ENCODE results near the gene U2AF1L4.

Gene U2AF1L4

DNA sequence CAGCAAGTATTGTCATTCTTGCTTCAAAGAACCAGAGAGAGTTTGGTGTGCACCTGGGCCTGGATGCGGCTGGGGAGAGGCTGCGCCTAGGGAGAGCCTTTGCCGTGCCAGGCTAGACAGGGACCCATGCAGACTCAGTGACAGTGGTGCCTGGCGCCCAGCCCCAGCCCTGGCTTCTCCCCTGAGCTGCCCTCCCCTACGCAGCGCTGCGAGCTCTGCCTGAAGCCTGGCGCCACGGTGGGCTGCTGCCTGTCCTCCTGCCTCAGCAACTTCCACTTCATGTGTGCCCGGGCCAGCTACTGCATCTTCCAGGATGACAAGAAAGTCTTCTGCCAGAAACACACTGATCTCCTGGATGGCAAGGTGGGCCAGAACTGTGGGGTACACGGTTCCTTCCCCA is 15.5 kb downstream of the U2AF1L4 start:
- Histone ChIP-seq H4K8ac (ENCODE audit: low read length) (no peak overlapping the region), H2BK120ac (ENCODE audit: low read depth, low read length) (no peak overlapping the region), H3K27me3 (ENCODE audit: control insufficient read depth in 1 of 2, insufficient read depth in 1 of 2, low read length in 2 of 2) (no peaks in the 10 kb centered on the region), H3K18ac (ENCODE audit: low read depth in 1 of 2, low read length in 2 of 2) (no peak overlapping the region), H3K4me1 (ENCODE audit: control insufficient read depth, insufficient read depth, low read depth, low read length) (peaks cover 2% of the 10 kb centered on the region), H3K79me1 (replicated peaks; ENCODE audit: low read length, poor library complexity, severe bottlenecking) (peaks cover 69% of the 10 kb centered on the region), H3K14ac (ENCODE audit: low read length in 2 of 2) (no peak overlapping the region), H3K4me2 (ENCODE audit: low read length, poor library complexity, severe bottlenecking) (no peak overlapping the region), H3K36me3 (ENCODE audit: control insufficient read depth in 1 of 2, insufficient read depth in 2 of 2, low read depth in 1 of 2, low read length in 2 of 2) (peaks cover 87 to 99% of the 10 kb centered on the region in 2 experiments), H2BK15ac (ENCODE audit: low read depth, poor library complexity, severe bottlenecking) (no peak overlapping the region), H2AK5ac (ENCODE audit: low read length, severe bottlenecking) (no peak overlapping the region), H2BK5ac (ENCODE audit: low read depth, low read length, poor library complexity, severe bottlenecking) (no peak overlapping the region), H3K27ac (ENCODE audit: low read length, poor library complexity, severe bottlenecking) (no peak overlapping the region), H4K91ac (ENCODE audit: low read length) (no peak overlapping the region), H3K9me3 (ENCODE audit: control insufficient read depth, low read length) (no peaks in the 10 kb centered on the region), H3K4ac (ENCODE audit: low read depth in 1 of 2, low read length in 2 of 2) (no peak overlapping the region), H3K4me3 (ENCODE audit: insufficient read depth in 1 of 2, low read depth in 1 of 2, low read length in 2 of 2) (no peak overlapping the region), H2AFZ (ENCODE audit: low read depth, low read length) (no peak overlapping the region), H3K9ac (ENCODE audit: low read length) (no peak overlapping the region), H2BK12ac (ENCODE audit: low read length in 2 of 2) (no peak overlapping the region), H3K23ac (ENCODE audit: low read length in 2 of 2) (no peak overlapping the region)
- no peak for DNase-seq
- WGBS, result 94% methylated on average over 11 of the region's 11 CpGs

- 98% methylated on average over 17 of the region's 18 CpGs for WGBS
- no peak overlapping the region for H4K8ac ChIP-seq (ENCODE audit: low read length)
- H2AFZ ChIP-seq (ENCODE audit: low read depth, low read length), result no peak overlapping the region
- no peak for DNase-seq
- H3K9me3 ChIP-seq (ENCODE audit: control insufficient read depth, low read length), result no peaks in the 10 kb centered on the region
- H3K9ac ChIP-seq (ENCODE audit: low read length), result no peak overlapping the region
- H2BK12ac ChIP-seq (ENCODE audit: low read length in 2 of 2), result no peak overlapping the region
- no peaks in the 10 kb centered on the region for H3K4me1 ChIP-seq (ENCODE audit: control insufficient read depth, insufficient read depth, low read depth, low read length)
- no peak overlapping the region for H2BK15ac ChIP-seq (ENCODE audit: low read depth, poor library complexity, severe bottlenecking)
- no peak overlapping the region for H2BK5ac ChIP-seq (ENCODE audit: low read depth, low read length, poor library complexity, severe bottlenecking)
- no peak overlapping the region for H4K91ac ChIP-seq (ENCODE audit: low read length)
- H3K23ac ChIP-seq (ENCODE audit: low read length in 2 of 2), result no peak overlapping the region
- no peak overlapping the region for H2AK5ac ChIP-seq (ENCODE audit: low read length, severe bottlenecking)
- H3K4ac ChIP-seq (ENCODE audit: low read depth in 1 of 2, low read length in 2 of 2), result no peak overlapping the region
- peaks cover 70% of the 10 kb centered on the region for H3K79me1 ChIP-seq (replicated peaks; ENCODE audit: low read length, poor library complexity, severe bottlenecking)
- no peak overlapping the region for H3K27ac ChIP-seq (ENCODE audit: low read length, poor library complexity, severe bottlenecking)
- no peaks in the 10 kb centered on the region for H3K27me3 ChIP-seq (ENCODE audit: control insufficient read depth in 1 of 2, insufficient read depth in 1 of 2, low read length in 2 of 2)
- peaks cover 87 to 99% of the 10 kb centered on the region in 2 experiments for H3K36me3 ChIP-seq (ENCODE audit: control insufficient read depth in 1 of 2, insufficient read depth in 2 of 2, low read depth in 1 of 2, low read length in 2 of 2)
- H3K4me2 ChIP-seq (ENCODE audit: low read length, poor library complexity, severe bottlenecking), result no peak overlapping the region
- H3K4me3 ChIP-seq (ENCODE audit: insufficient read depth in 1 of 2, low read depth in 1 of 2, low read length in 2 of 2), result no peak overlapping the region
- no peak overlapping the region for H2BK120ac ChIP-seq (ENCODE audit: low read depth, low read length)
- no peak overlapping the region for H3K18ac ChIP-seq (ENCODE audit: low read depth in 1 of 2, low read length in 2 of 2)
- no peak overlapping the region for H3K14ac ChIP-seq (ENCODE audit: low read length in 2 of 2)
These were observed 16.2 kb downstream of the U2AF1L4 start for GRCh38 chr19:35729021-35729420.

DNA sequence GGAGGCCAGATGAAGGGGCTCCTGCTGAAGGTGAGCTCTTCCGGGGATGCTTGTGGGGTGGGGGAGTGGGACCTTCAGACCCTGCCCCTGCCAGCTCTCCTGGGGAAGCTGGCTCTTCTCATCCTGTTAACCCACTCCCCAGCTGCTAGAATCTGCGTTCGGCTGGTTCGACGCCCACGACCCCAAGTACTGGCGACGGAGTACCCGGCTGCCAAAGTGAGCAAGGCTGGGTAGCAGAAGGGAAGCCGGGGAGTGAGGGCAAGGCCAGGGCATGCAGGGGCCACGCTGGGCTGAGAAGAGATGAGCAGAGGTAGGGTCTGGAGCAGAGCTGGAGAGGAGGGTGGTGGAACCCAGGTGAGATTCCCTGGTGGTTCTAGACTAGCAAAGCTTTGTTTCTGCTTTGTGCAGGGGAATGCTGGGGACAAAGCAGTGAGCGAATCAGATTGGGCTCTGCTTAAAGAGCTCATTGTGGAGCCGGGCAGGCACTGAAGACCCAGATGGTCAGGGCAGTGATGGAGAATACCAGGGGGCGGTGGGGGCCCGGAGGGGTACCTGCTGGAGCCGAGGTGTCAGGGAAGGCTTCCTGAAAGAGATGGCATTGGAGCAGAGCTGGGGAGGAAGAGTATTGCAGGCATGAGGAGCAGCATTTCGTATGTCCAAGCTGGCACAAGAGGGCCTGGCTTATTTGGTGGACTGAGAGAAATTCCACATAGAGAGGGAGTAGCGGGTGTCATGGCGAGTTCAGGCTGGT is 17.1 kb downstream of the U2AF1L4 start:
- 97% methylated on average over 19 of the region's 19 CpGs for WGBS
- Histone ChIP-seq H2BK120ac (ENCODE audit: low read depth, low read length) (no peak overlapping the region), H3K23ac (ENCODE audit: low read length in 2 of 2) (no peak overlapping the region), H3K9me3 (ENCODE audit: control insufficient read depth, low read length) (no peaks in the 10 kb centered on the region), H3K14ac (ENCODE audit: low read length in 2 of 2) (no peak overlapping the region), H3K4me1 (ENCODE audit: control insufficient read depth, insufficient read depth, low read depth, low read length) (no peaks in the 10 kb centered on the region), H4K91ac (ENCODE audit: low read length) (no peak overlapping the region), H3K36me3 (ENCODE audit: control insufficient read depth in 1 of 2, insufficient read depth in 2 of 2, low read depth in 1 of 2, low read length in 2 of 2) (peaks cover 88 to 99% of the 10 kb centered on the region in 2 experiments), H2BK12ac (ENCODE audit: low read length in 2 of 2) (no peak overlapping the region), H3K27ac (ENCODE audit: low read length, poor library complexity, severe bottlenecking) (no peak overlapping the region), H3K9ac (ENCODE audit: low read length) (no peak overlapping the region), H3K4me3 (ENCODE audit: insufficient read depth in 1 of 2, low read depth in 1 of 2, low read length in 2 of 2) (no peak overlapping the region), H3K79me1 (replicated peaks; ENCODE audit: low read length, poor library complexity, severe bottlenecking) (peaks cover 73% of the 10 kb centered on the region), H3K4me2 (ENCODE audit: low read length, poor library complexity, severe bottlenecking) (no peak overlapping the region), H3K18ac (ENCODE audit: low read depth in 1 of 2, low read length in 2 of 2) (no peak overlapping the region), H3K4ac (ENCODE audit: low read depth in 1 of 2, low read length in 2 of 2) (no peak overlapping the region), H4K8ac (ENCODE audit: low read length) (no peak overlapping the region), H2AK5ac (ENCODE audit: low read length, severe bottlenecking) (no peak overlapping the region), H2BK5ac (ENCODE audit: low read depth, low read length, poor library complexity, severe bottlenecking) (no peak overlapping the region), H3K27me3 (ENCODE audit: control insufficient read depth in 1 of 2, insufficient read depth in 1 of 2, low read length in 2 of 2) (no peaks in the 10 kb centered on the region), H2AFZ (ENCODE audit: low read depth, low read length) (no peak overlapping the region), H2BK15ac (ENCODE audit: low read depth, poor library complexity, severe bottlenecking) (no peak overlapping the region)
- DNase-seq, result no peak

GRCh38 chr19:35727053-35727955 is 17.9 kb downstream of the U2AF1L4 start:
- no peak overlapping the region for H3K4me3 ChIP-seq (ENCODE audit: insufficient read depth in 1 of 2, low read depth in 1 of 2, low read length in 2 of 2)
- peaks cover 96 to 99% of the 10 kb centered on the region in 2 experiments for H3K36me3 ChIP-seq (ENCODE audit: control insufficient read depth in 1 of 2, insufficient read depth in 2 of 2, low read depth in 1 of 2, low read length in 2 of 2)
- no peak overlapping the region for H3K14ac ChIP-seq (ENCODE audit: low read length in 2 of 2)
- H3K18ac ChIP-seq (ENCODE audit: low read depth in 1 of 2, low read length in 2 of 2), result no peak overlapping the region
- no peaks in the 10 kb centered on the region for H3K27me3 ChIP-seq (ENCODE audit: control insufficient read depth in 1 of 2, insufficient read depth in 1 of 2, low read length in 2 of 2)
- H2AK5ac ChIP-seq (ENCODE audit: low read length, severe bottlenecking), result no peak overlapping the region
- no peak overlapping the region for H2BK15ac ChIP-seq (ENCODE audit: low read depth, poor library complexity, severe bottlenecking)
- DNase-seq, result no peak
- no peak overlapping the region for H4K91ac ChIP-seq (ENCODE audit: low read length)
- no peak overlapping the region for H2BK12ac ChIP-seq (ENCODE audit: low read length in 2 of 2)
- H3K4me1 ChIP-seq (ENCODE audit: control insufficient read depth, insufficient read depth, low read depth, low read length), result no peaks in the 10 kb centered on the region
- H3K27ac ChIP-seq (ENCODE audit: low read length, poor library complexity, severe bottlenecking), result no peak overlapping the region
- no peak overlapping the region for H2BK5ac ChIP-seq (ENCODE audit: low read depth, low read length, poor library complexity, severe bottlenecking)
- no peak overlapping the region for H2AFZ ChIP-seq (ENCODE audit: low read depth, low read length)
- H3K79me1 ChIP-seq (replicated peaks; ENCODE audit: low read length, poor library complexity, severe bottlenecking), result peaks cover 75% of the 10 kb centered on the region
- no peaks in the 10 kb centered on the region for H3K9me3 ChIP-seq (ENCODE audit: control insufficient read depth, low read length)
- WGBS, result 96% methylated on average over 25 of the region's 25 CpGs
- H2BK120ac ChIP-seq (ENCODE audit: low read depth, low read length), result no peak overlapping the region
- no peak overlapping the region for H3K4ac ChIP-seq (ENCODE audit: low read depth in 1 of 2, low read length in 2 of 2)
- no peak overlapping the region for H4K8ac ChIP-seq (ENCODE audit: low read length)
- H3K23ac ChIP-seq (ENCODE audit: low read length in 2 of 2), result no peak overlapping the region
- H3K9ac ChIP-seq (ENCODE audit: low read length), result no peak overlapping the region
- H3K4me2 ChIP-seq (ENCODE audit: low read length, poor library complexity, severe bottlenecking), result no peak overlapping the region

All from mesenchymal stem cell (in vitro differentiated cells and primary cell).